GM12872 (cell line): ENCODE measurements around the gene GATAD2B.
A peak's percentile ranks its signal among the peaks of the same experiment; 100 is the strongest.

Source experiments
- TF ChIP-seq, protein P1 (sequence below): IDR thresholded peaks from 3 replicates; pipeline ENCODE4 v1.5.1; 2011; ENCODE audit warnings: low read depth, mild to moderate bottlenecking, low read length, moderate library complexity; ENCODE audit not compliant: insufficient read depth

The GATAD2B gene

DNA sequence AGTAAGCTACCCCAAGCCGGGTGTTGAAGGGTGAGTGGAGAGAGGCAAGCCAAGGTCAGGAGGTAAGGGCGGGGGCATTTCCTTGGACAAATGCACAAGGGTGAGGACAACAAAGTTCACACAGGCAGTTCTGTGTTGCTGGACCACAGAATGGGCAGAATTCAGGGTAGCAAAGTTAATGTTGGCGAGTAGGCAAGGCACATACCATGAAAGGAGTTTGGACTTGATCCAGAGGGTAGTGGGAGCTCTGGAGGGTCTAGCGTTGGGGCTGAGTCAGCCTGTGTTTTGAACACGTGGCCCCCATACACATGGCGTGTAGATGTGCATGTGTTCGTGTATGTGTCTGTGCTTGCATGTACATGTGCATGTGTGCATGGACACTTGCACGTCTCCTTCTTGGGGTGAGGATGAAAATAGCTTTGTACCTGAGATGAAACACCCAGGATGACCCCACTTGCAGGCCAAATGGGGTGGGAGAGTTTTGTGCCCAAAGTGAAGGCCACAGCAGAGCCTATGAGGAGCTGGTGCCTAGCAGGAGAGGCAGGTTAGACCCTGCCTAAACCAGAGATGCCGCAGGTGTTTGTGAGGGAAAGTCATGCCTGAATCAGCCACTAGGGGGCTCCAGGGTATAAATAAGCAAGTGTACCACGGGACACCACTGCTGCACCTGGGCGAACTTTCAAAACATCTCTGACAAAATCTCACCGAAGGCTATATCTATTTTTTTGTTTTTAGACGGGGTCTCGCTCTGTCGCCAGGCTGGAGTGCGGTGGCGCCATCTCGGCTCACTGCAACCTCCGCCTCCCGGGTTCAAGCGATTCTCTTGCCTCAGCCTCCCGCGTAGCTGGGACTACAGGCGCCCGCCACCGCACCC lies 125.7 kb downstream of the GATAD2B start:
- TF ChIP-seq, protein P1, sequence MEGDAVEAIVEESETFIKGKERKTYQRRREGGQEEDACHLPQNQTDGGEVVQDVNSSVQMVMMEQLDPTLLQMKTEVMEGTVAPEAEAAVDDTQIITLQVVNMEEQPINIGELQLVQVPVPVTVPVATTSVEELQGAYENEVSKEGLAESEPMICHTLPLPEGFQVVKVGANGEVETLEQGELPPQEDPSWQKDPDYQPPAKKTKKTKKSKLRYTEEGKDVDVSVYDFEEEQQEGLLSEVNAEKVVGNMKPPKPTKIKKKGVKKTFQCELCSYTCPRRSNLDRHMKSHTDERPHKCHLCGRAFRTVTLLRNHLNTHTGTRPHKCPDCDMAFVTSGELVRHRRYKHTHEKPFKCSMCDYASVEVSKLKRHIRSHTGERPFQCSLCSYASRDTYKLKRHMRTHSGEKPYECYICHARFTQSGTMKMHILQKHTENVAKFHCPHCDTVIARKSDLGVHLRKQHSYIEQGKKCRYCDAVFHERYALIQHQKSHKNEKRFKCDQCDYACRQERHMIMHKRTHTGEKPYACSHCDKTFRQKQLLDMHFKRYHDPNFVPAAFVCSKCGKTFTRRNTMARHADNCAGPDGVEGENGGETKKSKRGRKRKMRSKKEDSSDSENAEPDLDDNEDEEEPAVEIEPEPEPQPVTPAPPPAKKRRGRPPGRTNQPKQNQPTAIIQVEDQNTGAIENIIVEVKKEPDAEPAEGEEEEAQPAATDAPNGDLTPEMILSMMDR: peak; percentile 91

DNA sequence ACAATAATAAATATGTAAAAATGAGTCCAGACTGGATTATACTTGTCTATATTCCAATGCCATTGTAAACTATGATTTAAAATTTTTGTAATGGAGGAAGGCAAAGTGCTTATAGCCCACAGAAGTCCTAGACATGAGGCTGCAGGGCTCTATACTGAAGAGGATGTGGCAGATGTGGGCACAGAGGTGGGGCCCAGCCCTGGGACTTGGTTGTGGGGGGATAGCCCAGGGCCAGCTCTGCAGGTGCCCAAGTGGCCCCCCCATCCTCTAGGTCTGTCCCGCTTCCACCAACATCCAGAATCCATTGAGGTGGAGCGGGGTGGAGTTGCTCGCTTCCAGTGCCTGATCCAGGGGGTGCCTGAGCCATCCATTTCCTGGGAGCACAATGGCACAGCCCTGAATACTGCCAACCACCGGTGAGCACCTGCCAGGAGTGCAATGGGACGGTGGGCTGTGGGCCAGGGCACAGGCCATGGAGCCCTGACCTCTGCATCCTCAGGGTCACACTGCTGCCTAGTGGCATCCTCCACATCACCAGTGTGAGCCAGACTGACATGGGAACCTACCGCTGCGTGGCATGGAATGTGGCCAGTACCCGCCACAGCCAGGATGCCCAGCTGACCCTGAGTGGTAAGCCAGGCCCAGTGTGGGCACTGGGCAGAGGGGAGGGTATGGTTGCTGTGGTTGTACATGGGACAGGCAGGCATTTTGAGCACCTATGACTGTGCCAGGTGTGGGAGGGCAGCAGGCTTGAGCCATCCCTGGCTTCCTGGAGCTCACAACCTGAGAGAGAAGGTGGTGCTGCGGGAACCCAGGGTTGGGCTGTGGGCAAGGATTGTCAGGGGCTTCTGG lies 126.6 kb downstream of the GATAD2B start:
- TF ChIP-seq, protein P1: no peak

DNA sequence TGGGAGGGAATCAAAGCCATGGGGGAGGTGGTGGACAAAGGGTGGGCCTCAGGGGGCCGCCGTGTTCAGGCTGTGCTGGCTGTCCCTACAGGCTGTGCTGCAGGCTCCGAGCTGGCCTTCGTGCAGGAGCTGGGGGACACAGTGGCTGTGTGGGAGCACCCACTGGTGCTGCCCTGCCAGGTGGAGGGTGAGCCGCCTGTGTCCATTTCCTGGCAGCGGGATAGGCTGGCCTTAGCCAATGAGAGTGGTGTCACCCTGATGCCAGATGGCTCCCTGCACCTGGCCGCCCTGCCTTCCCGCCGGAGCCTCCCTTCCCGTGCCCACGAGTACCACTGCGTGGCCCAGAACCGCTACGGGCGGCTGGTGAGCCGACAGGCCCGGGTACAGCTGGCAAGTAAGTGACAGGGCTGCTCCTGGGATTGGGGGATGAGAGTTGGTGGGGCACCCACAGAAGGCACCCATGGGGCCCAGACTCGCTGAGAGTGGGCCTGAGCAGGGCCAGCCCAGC lies 127.4 kb downstream of the GATAD2B start:
- TF ChIP-seq, protein P1: no peak

DNA sequence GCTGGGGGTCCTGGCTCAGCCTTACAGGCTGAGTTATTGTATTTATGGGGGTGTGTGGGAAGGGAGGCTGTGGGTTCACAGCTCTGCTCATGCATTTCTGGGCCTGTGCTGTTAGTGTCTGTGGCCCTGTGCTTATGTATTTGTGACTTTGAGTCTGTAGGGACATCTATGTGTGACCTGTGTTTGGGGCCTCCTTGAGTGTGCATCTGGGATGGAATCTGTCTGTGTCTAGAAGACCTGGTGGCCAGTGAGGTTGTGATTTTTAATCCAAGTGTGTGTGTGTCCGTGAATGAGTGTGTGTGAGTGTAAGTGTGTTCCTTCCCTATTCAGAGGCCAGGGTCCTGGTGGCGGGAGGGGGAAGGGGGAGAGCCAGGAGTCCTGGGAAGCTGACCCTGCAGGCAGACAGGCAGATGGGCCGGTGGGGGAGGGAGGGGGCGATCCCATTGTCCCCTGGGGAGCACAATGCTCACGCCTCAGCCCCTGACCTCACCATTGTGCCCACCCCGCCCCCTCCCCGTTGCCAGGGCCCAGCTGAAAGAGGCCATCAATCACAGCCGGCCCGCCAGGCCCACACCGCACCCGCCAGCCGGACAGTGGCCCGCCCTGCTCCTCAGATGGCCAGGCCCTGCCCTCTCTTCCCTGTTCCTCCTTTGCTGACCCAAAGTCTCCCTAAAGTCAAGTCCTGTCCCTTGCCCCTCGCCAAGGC lies 128.0 kb downstream of the GATAD2B start:
- TF ChIP-seq, protein P1: no peak

DNA sequence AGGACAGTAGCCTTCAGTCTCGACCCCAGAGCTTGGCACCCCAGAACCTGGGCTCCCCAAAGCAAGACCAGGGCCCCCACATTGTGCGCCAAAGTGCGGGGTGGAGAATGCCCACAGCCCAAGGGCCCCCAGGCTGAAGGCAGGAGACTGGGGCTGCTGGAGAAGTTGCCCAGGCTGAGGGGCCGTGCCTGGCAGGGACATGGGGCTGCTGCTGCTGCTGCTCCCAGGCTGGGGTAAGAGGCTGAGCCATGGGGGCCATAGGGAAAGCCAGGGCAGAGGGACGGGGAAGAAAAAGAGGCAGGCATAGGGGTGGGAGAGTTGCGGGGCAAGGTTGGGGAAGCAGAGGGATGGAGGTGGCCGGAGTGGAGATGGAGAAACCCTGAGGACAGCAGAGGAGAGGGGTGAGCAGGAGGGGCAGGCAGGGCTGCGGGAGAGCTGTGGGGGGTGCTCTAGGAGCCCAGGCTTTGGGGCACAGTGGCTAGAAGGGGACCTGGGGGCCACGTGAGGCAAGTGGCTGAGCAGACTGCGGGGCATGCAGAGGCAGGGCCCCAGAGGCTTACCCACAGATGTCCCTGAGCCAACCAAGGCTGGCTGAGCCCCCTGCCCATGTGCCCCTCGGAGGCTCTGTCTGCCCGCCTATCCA lies 128.7 kb downstream of the GATAD2B start:
- TF ChIP-seq, protein P1: no peak

DNA sequence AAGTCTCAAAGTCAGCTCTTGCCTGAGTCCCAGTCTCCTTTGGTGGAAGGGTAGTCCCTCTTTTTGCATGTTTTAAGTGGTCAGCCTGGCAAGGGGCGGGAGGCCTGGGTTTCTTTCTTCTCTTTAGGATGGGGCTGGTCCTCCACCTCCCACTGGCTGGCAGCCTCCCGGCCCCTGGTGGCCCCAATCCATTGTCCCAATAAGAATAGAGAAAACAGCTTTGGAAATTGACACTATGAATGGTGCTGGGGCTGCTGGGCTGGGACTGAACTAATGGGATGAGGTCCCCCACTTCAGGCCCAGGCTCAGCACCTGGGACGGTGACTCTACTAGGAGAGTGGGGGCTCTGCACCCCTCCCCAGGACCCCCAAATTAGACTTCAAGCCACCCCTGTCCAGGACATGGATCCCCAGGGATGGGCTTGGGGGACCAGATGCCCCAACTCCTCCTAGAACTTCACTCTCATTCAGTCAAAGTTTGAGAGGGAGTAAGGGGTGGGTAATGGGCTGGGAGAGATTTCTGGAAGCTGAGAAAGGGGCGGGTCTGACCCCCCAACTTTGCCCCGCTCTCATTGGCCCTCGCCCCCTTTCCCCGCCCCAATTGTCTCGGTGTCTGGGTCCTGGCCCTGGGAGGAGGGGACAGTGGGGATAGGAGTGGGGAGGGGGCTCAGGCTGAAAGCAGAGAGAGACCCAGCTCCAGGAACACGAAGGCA lies 129.4 kb downstream of the GATAD2B start:
- TF ChIP-seq, protein P1: no peak
